PC-3 (cell line): ENCODE measurements around the gene BBS12. TPM values are rescaled to one million over a fixed set of nuclear protein-coding genes. Genes with fewer than 3 reads are reported as not detected.

Experiments
- ATAC-seq: fragments of 200-7000 bp; cut with Tn5 transposase; 2 replicates; pipeline ENCODE4 v1.9.1; 2020; ENCODE audit warnings: mild to moderate bottlenecking, moderate library complexity
- BruUV-seq: library from RNA; stranded (reverse); fragments of 400-500 nt; replicated peaks from 2 replicates; lab custom pipeline; 2021; lab: Mats Ljungman, UMichigan
- CTCF ChIA-PET: fragments of 300-600 bp; sonication (Branson Sonifier 250); formaldehyde crosslinking; loops from one replicate; lab custom pipeline; 2022; ENCODE audit warnings: antibody characterized with exemption; lab: Charles Lee
- POLR2A ChIA-PET: fragments of 300-600 bp; sonication (Branson Sonifier 250); formaldehyde crosslinking; loops from one replicate; lab custom pipeline; 2022; ENCODE audit warnings: antibody characterized with exemption; ENCODE audit not compliant: unreplicated experiment; lab: Charles Lee
- DNase-seq: peaks from one replicate; pipeline ENCODE4 v3.0.0-alpha.2; 2015
- H2AFZ ChIP-seq: fragments of 300-600 bp; sonication (generic); 2 replicates; pipeline ENCODE4 v1.6.0; 2016; ENCODE audit warnings: antibody characterized with exemption, low read length
- H3F3A ChIP-seq: fragments of 300-600 bp; sonication (generic); one replicate; pipeline ENCODE4 v1.6.0; 2017; ENCODE audit warnings: antibody characterized with exemption, low read length, control low read depth, mild to moderate bottlenecking; ENCODE audit not compliant: unreplicated experiment
- H3K27ac ChIP-seq: fragments of 300-600 bp; sonication (generic); 2 replicates; pipeline ENCODE4 v1.5.1; 2016; ENCODE audit warnings: mild to moderate bottlenecking, low read length
- H3K27me3 ChIP-seq: fragments of 300-600 bp; sonication (generic); 2 replicates; pipeline ENCODE4 v1.6.1; 2016; ENCODE audit warnings: low read length, mixed read lengths
- H3K36me3 ChIP-seq: fragments of 300-600 bp; sonication (generic); 2 replicates; pipeline ENCODE4 v1.6.1; 2016; ENCODE audit warnings: low read depth, mixed run types, low read length, mixed read lengths
- H3K4me1 ChIP-seq: fragments of 300-600 bp; sonication (generic); 2 replicates; pipeline ENCODE4 v1.5.1; 2016; ENCODE audit warnings: low read length; ENCODE audit not compliant: insufficient read depth
- H3K4me2 ChIP-seq: fragments of 300-600 bp; sonication (generic); 2 replicates; pipeline ENCODE4 v1.6.0; 2016; ENCODE audit warnings: low read length
- H3K4me3 ChIP-seq: fragments of 300-600 bp; sonication (generic); 2 replicates; pipeline ENCODE4 v1.5.1; 2016; ENCODE audit warnings: mild to moderate bottlenecking, low read length, mixed read lengths
- H3K79me2 ChIP-seq: fragments of 300-600 bp; sonication (generic); 2 replicates; pipeline ENCODE4 v1.6.1; 2017; ENCODE audit warnings: low read length, mixed read lengths
- H3K9ac ChIP-seq: fragments of 300-600 bp; sonication (generic); 2 replicates; pipeline ENCODE4 v1.6.0; 2016; ENCODE audit warnings: mild to moderate bottlenecking, low read length
- H3K9me2 ChIP-seq: fragments of 300-600 bp; sonication (generic); replicated peaks from 2 replicates; pipeline ENCODE4 v1.6.1; 2016; ENCODE audit warnings: mixed run types, low read length, mixed read lengths
- H3K9me3 ChIP-seq: fragments of 300-600 bp; sonication (generic); 2 replicates; pipeline ENCODE4 v1.6.1; 2016; ENCODE audit warnings: low read length, mixed read lengths
- H4K20me1 ChIP-seq: fragments of 300-600 bp; sonication (generic); 2 replicates; pipeline ENCODE4 v1.6.1; 2016; ENCODE audit warnings: low read length, mixed read lengths
- EZH2 ChIP-seq: fragments of 300-600 bp; sonication (generic); IDR thresholded peaks from one replicate; pipeline ENCODE4 v1.6.1; 2017; ENCODE audit warnings: antibody characterized with exemption, mild to moderate bottlenecking, low read length; ENCODE audit not compliant: unreplicated experiment
- EZH2phosphoT487 ChIP-seq: fragments of 300-600 bp; sonication (generic); IDR thresholded peaks from 2 replicates; pipeline ENCODE4 v1.6.1; 2018; ENCODE audit warnings: mild to moderate bottlenecking, antibody characterized with exemption, low read length, borderline replicate concordance
- intact Hi-C: fragments of 100-400 bp; cut with micrococcal nuclease; formaldehyde crosslinking; loops from 2 replicates; pipeline ENCODE4 v1.9.0; 2023
- total RNA-seq: library from RNA; depleted of rRNA; stranded (reverse); fragments of >200 nt; gene quantifications from 2 replicates; pipeline ENCODE4 v1.2.3, GENCODE V29; 2014
- TF ChIP-seq, protein P1 (sequence below): fragments of 300-600 bp; sonication (generic); conservative IDR thresholded peaks from 2 replicates; pipeline ENCODE4 v1.5.1; 2017; ENCODE audit warnings: antibody characterized with exemption, low read depth, mild to moderate bottlenecking, low read length

Gene BBS12
- total RNA-seq, 1 experiment from 2014 or later = 1.7 TPM

DNA sequence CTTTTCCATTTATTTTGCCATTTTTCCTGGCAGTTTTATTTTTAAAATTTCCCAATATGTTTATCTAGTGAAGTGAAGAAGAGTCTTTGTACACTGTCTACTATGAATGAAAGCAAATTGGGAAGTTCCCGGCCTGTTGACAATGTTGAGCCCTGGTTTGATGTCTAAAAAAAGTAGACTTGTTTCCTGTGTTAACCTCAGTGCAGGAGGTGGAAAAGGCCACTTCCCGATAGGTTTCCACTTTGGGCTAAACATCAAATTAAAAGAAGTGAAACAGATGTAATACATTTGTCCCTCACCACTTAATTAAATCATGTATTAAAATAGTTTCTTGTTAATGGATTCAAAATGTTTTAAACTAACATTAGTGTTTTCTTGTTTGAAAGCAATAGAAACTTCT is 30.0 kb downstream of the BBS12 start:
- no peak overlapping the region for H3K4me3 ChIP-seq
- intact Hi-C loops = no loop called here
- H3K9me3 ChIP-seq = no peaks in the 10 kb centered on the region
- DNase-seq (no peak), ATAC-seq (no peak)
- no peaks in the 10 kb centered on the region for H3K9me2 ChIP-seq
- H3K27me3 ChIP-seq = no peaks in the 10 kb centered on the region
- H3K79me2 ChIP-seq = no peaks in the 10 kb centered on the region
- peaks cover 20% of the 10 kb centered on the region for H3K4me1 ChIP-seq
- BruUV-seq = no TSS peak
- no peak overlapping the region for H3K9ac ChIP-seq
- no peak overlapping the region for H3K4me2 ChIP-seq
- no peak overlapping the region for H2AFZ ChIP-seq
- H3K36me3 ChIP-seq = no peaks in the 10 kb centered on the region
- ChIA-PET CTCF (no interaction called here), POLR2A (no interaction called here)
- no peaks in the 10 kb centered on the region for H4K20me1 ChIP-seq
- no peaks in the 10 kb centered on the region for H3F3A ChIP-seq
- H3K27ac ChIP-seq = no peak overlapping the region
- no peak for TF ChIP-seq EZH2
- TF ChIP-seq, protein P1, sequence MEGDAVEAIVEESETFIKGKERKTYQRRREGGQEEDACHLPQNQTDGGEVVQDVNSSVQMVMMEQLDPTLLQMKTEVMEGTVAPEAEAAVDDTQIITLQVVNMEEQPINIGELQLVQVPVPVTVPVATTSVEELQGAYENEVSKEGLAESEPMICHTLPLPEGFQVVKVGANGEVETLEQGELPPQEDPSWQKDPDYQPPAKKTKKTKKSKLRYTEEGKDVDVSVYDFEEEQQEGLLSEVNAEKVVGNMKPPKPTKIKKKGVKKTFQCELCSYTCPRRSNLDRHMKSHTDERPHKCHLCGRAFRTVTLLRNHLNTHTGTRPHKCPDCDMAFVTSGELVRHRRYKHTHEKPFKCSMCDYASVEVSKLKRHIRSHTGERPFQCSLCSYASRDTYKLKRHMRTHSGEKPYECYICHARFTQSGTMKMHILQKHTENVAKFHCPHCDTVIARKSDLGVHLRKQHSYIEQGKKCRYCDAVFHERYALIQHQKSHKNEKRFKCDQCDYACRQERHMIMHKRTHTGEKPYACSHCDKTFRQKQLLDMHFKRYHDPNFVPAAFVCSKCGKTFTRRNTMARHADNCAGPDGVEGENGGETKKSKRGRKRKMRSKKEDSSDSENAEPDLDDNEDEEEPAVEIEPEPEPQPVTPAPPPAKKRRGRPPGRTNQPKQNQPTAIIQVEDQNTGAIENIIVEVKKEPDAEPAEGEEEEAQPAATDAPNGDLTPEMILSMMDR = no peak
- no peak for TF ChIP-seq EZH2phosphoT487

DNA sequence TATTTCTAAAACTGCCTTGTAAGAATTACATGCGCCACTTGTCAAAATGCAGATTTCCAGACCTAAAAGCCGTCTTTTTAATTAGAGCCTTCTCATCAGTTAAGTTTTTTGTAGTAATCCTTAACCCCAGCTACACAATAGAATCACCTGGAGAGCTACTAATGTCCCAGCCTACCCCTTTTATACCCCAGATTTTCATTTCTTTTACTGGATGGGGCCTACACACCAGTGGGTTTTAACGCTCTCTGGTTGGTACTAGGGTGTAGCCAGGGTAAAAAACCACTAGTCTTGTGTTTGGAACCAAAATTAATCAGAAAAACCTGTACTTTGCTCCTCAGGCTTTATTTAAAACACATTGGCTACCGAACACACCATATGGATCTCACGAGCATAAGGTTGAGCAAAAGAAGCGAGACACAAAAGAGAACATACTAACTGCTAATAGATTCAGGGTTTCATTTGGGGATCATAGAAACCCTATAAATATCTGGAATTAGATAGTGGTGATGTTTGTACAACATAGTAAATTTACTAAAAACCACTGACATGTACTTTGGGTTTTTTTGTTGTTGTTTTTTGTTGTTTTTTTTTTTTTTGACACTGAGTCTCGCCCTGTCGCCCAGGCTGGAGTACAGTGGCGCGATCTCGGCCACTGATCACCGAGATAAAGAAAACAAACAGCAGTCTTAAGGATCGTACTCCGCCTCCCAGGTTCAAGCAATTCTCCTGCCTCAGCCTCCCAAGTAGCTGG is 30.6 kb downstream of the BBS12 start:
- DNase-seq (no peak), ATAC-seq (no peak)
- Histone ChIP-seq H3K27ac (no peak overlapping the region), H3K4me1 (peaks cover 19% of the 10 kb centered on the region), H3K4me3 (no peak overlapping the region), H3K4me2 (no peak overlapping the region), H4K20me1 (no peaks in the 10 kb centered on the region), H3K79me2 (no peaks in the 10 kb centered on the region), H3F3A (no peaks in the 10 kb centered on the region), H2AFZ (no peak overlapping the region), H3K9ac (no peak overlapping the region), H3K9me3 (no peaks in the 10 kb centered on the region), H3K27me3 (no peaks in the 10 kb centered on the region), H3K9me2 (no peaks in the 10 kb centered on the region), H3K36me3 (no peaks in the 10 kb centered on the region)
- CTCF ChIA-PET = interaction anchor here (0.5 kb wide), 1 partner anchor 46 kb away, joined by 3 read pairs; no protein-coding TSS in a partner anchor
- POLR2A ChIA-PET = no interaction called here
- BruUV-seq = no TSS peak
- no peak for TF ChIP-seq EZH2phosphoT487
- no peak for TF ChIP-seq EZH2
- TF ChIP-seq, protein P1 = no peak
- intact Hi-C loops = no loop called here
